ENCODE results near the gene LRBA. TPM values are rescaled to one million over a fixed set of nuclear protein-coding genes. Genes with fewer than 3 reads are reported as not detected.

The LRBA gene
- total RNA-seq, 1 experiment from 2014 or later: 14.4 TPM

- H3K9me3 ChIP-seq (replicated peaks): no peaks in the 10 kb centered on the region; the same call in 1 of the 2 replicates
- H3K36me3 ChIP-seq: no peaks in the 10 kb centered on the region
- no peaks in the 10 kb centered on the region for H3K27me3 ChIP-seq (replicated peaks)
- H3K27ac ChIP-seq: no peak overlapping the region
- H3K4me3 ChIP-seq: no peak overlapping the region
- DNase-seq (ENCODE audit: low read depth in 1 of 2, low spot score in 2 of 2): no peak
- H3K4me1 ChIP-seq (replicated peaks): peaks cover 15% of the 10 kb centered on the region; the same call in 1 of the 2 replicates
Measured at GRCh38 chr4:150342945-150343344, 672.1 kb downstream of the LRBA start.

- peak in 1 of 2 experiments; percentile 42 for DNase-seq (ENCODE audit: low read depth in 1 of 2, low spot score in 2 of 2)
- Histone ChIP-seq H3K4me3 (no peak overlapping the region), H3K4me1 (replicated peaks) (peaks cover 12% of the 10 kb centered on the region), H3K9me3 (replicated peaks) (no peaks in the 10 kb centered on the region), H3K36me3 (no peaks in the 10 kb centered on the region), H3K27me3 (replicated peaks) (no peaks in the 10 kb centered on the region), H3K27ac (no peak overlapping the region)
Measured at GRCh38 chr4:150337734-150338133, 677.4 kb downstream of the LRBA start.

DNA sequence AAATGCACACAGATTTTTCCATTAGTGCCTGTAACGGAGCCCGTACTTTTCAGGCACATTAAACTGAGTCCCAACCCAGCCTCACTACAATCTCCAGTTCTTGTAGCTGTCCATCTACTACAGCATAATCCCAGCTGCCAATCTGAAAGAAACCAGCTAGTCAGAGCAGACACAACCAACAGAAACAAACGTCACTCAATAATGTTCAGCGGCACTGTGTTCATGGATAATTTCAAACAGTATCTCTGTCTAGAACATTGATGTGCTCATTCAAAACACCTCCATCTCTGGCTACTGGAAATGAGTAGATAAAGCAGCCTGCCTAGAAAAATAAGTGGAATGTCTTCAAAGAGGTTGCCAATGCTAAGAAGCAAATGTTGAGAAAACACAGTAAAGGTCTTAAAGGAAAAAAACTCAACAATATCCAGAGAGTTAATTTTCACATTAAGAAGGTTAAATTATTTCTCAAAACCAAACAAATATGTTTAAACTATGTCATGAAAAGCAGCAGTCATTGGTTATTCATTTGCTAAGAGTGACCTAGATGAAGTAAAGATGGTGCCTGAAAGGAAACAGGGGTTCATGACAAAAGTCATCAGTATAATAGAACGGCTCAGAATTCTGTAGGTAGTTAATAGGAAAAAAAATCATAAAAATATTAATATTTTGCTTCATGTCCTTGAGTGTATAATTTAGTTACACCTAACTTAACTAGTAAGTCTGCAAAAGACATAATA, 678.2 kb downstream of the LRBA start:
- H3K4me1 ChIP-seq (replicated peaks): peaks cover 12% of the 10 kb centered on the region
- no peak overlapping the region for H3K27ac ChIP-seq
- no peak overlapping the region for H3K4me3 ChIP-seq

DNA sequence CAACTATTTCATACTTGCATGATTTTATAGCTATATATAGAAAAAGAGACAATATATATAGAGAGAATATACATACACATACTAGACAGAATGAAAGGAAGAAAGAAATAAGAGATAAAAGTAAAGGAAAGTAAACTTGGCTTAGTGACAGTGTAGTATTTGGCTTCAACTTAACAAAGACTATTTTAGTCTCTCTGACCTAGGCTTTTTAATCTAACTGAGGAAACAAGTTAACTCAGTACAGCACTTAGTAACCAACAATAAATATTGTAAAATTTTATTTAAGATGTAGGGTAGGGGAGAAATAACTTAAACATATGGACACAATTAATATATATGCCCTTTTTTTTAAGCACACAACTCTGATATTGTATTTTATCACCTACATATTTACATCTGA, 682.1 kb downstream of the LRBA start:
- no peaks in the 10 kb centered on the region for H3K36me3 ChIP-seq
- H3K27me3 ChIP-seq (replicated peaks): no peaks in the 10 kb centered on the region
- no peaks in the 10 kb centered on the region for H3K9me3 ChIP-seq (replicated peaks)
- peaks cover 7% of the 10 kb centered on the region for H3K4me1 ChIP-seq (replicated peaks)
- H3K4me3 ChIP-seq: no peak overlapping the region
- H3K27ac ChIP-seq: no peak overlapping the region
- no peak for DNase-seq (ENCODE audit: low read depth in 1 of 2, low spot score in 2 of 2)

More for the DNA sequence above, 678.2 kb downstream of the LRBA start:
- DNase-seq (ENCODE audit: low read depth in 1 of 2, low spot score in 2 of 2): no peak
- no peaks in the 10 kb centered on the region for H3K36me3 ChIP-seq
- no peaks in the 10 kb centered on the region for H3K9me3 ChIP-seq (replicated peaks)
- no peaks in the 10 kb centered on the region for H3K27me3 ChIP-seq (replicated peaks)

DNA sequence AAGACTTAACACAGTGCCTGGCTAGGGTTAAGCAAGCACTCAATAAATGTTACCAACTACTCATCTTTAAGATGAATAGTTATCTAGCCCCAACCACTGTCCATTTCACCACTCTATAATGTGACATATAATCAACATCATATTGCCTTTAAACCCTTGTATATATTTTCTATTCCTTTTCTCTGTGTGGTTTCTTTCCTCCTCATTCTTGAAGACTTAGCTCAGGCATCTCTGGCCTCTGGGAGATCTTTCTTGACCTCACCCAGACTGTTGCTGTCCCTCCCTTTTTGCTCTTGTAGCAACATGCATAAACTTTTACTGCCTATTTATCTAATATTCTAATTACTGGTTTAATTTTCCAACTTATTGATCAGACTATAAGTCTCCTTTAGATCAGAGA, 683.0 kb downstream of the LRBA start:
- H3K4me1 ChIP-seq (replicated peaks): no peaks in the 10 kb centered on the region
- no peak overlapping the region for H3K4me3 ChIP-seq
- H3K27me3 ChIP-seq (replicated peaks): no peaks in the 10 kb centered on the region
- no peak overlapping the region for H3K27ac ChIP-seq
- no peaks in the 10 kb centered on the region for H3K36me3 ChIP-seq
- H3K9me3 ChIP-seq (replicated peaks): no peaks in the 10 kb centered on the region
- DNase-seq (ENCODE audit: low read depth in 1 of 2, low spot score in 2 of 2): no peak

DNA sequence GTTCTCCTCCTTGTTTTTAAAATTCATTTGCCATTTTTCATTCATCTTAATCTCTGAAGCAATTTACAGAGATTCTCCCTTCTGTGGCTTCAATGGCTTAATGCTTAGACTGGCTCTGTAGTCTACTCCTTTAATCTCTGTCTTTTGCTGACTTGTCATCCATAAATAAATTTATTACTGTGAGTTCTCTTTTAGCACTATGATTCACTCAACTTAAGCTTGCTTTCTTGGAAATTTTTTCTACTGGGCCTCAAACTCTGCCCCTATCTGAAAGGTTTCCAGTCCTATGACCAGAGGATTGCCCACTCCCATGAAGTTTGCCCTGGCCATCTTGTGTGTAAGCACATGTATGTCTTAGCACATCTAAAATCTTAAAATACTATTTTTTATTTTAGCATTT, 685.7 kb downstream of the LRBA start:
- no peak for DNase-seq (ENCODE audit: low read depth in 1 of 2, low spot score in 2 of 2)
- Histone ChIP-seq H3K27me3 (replicated peaks) (no peaks in the 10 kb centered on the region), H3K36me3 (no peaks in the 10 kb centered on the region), H3K4me1 (replicated peaks) (no peaks in the 10 kb centered on the region), H3K9me3 (replicated peaks) (no peaks in the 10 kb centered on the region), H3K4me3 (no peak overlapping the region), H3K27ac (no peak overlapping the region)

DNA sequence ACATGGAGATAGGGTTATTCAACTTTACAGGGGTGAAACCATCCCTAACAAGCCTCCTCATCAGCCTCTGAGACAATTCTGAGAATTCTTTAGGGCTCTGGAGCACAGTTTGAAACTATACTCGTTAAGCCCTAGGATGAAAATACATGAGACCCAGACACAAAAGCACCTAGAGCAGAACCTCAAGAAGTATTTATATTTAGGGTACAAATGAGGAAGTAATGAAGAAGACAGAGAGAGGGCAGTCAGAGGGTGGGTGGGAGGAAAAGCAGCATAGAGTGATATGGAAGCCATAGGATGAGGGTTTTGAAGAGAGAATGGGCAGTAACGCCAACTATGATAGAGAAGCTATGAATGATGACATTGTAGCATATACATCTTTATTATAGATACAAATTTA, 686.6 kb downstream of the LRBA start:
- H3K9me3 ChIP-seq (replicated peaks): no peaks in the 10 kb centered on the region
- no peak overlapping the region for H3K4me3 ChIP-seq
- H3K27me3 ChIP-seq (replicated peaks): no peaks in the 10 kb centered on the region
- H3K36me3 ChIP-seq: no peaks in the 10 kb centered on the region
- no peak for DNase-seq (ENCODE audit: low read depth in 1 of 2, low spot score in 2 of 2)
- no peak overlapping the region for H3K27ac ChIP-seq
- peaks cover 1% of the 10 kb centered on the region for H3K4me1 ChIP-seq (replicated peaks)

- no peaks in the 10 kb centered on the region for H3K9me3 ChIP-seq (replicated peaks)
- no peaks in the 10 kb centered on the region for H3K36me3 ChIP-seq
- no peak overlapping the region for H3K4me3 ChIP-seq
- peaks cover 5% of the 10 kb centered on the region for H3K4me1 ChIP-seq (replicated peaks)
- no peak overlapping the region for H3K27ac ChIP-seq
- no peak for DNase-seq (ENCODE audit: low read depth in 1 of 2, low spot score in 2 of 2)
- no peaks in the 10 kb centered on the region for H3K27me3 ChIP-seq (replicated peaks)
Measured at GRCh38 chr4:150327262-150327780, 687.8 kb downstream of the LRBA start.

- H3K27ac ChIP-seq: no peak overlapping the region
- H3K36me3 ChIP-seq: no peaks in the 10 kb centered on the region
- no peaks in the 10 kb centered on the region for H3K27me3 ChIP-seq (replicated peaks)
- H3K4me3 ChIP-seq: no peak overlapping the region
- H3K4me1 ChIP-seq (replicated peaks): peaks cover 5% of the 10 kb centered on the region
- no peak for DNase-seq (ENCODE audit: low read depth in 1 of 2, low spot score in 2 of 2)
- H3K9me3 ChIP-seq (replicated peaks): no peaks in the 10 kb centered on the region
Measured at GRCh38 chr4:150325872-150326271, 689.2 kb downstream of the LRBA start.

DNA sequence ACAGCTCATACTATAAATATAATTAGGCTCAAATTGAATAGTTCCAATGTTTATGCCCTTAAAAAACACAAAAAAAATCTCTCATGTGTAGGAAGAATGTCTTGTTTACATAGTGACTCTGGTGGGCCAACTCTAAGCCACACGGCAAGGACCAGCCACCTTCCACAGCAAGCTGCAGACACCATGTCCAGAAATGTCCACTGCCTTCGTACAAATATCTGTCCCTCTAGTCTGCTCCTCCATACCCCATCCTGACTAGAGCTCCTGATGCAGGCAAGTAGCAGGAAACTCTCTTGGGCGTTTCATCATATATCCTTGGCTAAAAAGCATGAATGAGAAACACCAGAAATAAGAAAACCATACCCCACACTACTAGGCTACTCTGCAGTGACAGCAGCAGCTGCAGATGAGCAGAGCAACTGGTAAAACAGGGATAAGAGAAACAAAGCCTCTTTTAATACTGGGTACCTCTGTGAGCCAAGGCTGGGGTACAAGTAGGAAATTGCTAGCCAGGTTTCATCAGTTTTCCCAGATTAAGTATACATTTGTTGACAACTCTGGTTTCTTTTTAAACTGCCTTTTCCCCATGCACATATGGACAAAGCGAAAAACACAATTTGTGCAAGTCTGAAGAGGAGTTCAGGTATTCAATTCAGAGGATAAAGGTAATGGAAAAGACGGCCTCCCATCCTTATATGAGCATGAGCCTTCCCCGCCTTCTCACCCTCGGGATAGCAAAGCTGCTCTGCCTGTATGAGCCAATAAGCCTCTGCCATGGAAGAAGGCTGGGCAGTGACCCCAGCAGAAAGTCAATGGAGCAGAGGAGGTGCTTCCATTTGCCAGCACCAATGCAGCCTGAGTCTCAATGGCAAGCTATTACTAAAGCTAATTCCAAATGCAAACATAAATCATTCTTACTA, 691.4 kb downstream of the LRBA start:
- Histone ChIP-seq H3K4me3 (no peak overlapping the region), H3K36me3 (no peaks in the 10 kb centered on the region), H3K27ac (no peak overlapping the region), H3K27me3 (replicated peaks) (no peaks in the 10 kb centered on the region), H3K9me3 (replicated peaks) (no peaks in the 10 kb centered on the region), H3K4me1 (replicated peaks) (peaks cover 10% of the 10 kb centered on the region)
- no peak for DNase-seq (ENCODE audit: low read depth in 1 of 2, low spot score in 2 of 2)

GRCh38 chr4:150322646-150323045, 692.4 kb downstream of the LRBA start:
- no peak overlapping the region for H3K4me3 ChIP-seq
- H3K27ac ChIP-seq: no peak overlapping the region
- H3K36me3 ChIP-seq: no peaks in the 10 kb centered on the region
- H3K4me1 ChIP-seq (replicated peaks): peaks cover 12% of the 10 kb centered on the region
- H3K27me3 ChIP-seq (replicated peaks): no peaks in the 10 kb centered on the region
- no peak for DNase-seq (ENCODE audit: low read depth in 1 of 2, low spot score in 2 of 2)
- H3K9me3 ChIP-seq (replicated peaks): no peaks in the 10 kb centered on the region

DNA sequence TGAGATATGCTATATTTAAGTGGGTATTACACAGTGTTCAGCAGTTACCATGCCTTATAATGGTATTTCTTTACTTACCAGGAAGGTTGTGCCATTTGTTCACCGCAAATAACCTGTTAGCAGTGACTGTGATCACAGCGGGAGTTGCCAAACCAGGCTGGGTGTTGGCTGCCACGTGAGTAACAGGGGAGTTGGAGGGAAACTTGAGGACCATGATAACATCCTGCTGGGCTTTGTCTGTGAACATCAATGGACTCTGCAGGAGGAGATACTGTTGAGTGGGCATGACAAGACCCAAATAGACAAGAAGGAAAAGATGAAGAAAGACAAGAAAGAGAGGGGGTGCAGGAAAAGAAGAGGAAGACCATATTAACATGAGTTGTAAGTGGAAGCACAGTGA, 694.0 kb downstream of the LRBA start:
- Histone ChIP-seq H3K9me3 (replicated peaks) (no peaks in the 10 kb centered on the region), H3K27me3 (replicated peaks) (no peaks in the 10 kb centered on the region), H3K36me3 (no peaks in the 10 kb centered on the region), H3K4me1 (replicated peaks) (peaks cover 12% of the 10 kb centered on the region), H3K27ac (no peak overlapping the region), H3K4me3 (no peak overlapping the region)
- no peak for DNase-seq (ENCODE audit: low read depth in 1 of 2, low spot score in 2 of 2)

DNA sequence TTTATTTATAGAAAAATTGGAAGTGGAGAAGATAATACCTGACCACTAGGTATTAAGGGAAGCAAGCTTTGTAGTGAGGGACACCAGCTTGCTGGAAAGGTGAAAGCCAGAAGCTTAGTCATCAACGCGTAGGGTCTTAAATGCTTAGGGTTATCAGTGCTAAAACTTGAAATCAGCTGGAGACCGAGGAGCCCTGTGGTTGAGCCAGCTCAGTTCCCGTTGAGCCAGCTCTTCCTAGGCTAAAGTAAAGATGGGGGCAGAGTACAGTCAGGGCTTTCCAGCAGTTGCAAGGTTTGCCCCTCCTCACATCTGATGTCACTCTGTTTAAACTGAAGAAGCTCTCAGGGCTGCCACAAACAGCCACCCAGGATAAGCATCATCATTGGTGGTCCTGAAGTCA, 696.1 kb downstream of the LRBA start:
- Histone ChIP-seq H3K9me3 (replicated peaks) (no peaks in the 10 kb centered on the region), H3K36me3 (no peaks in the 10 kb centered on the region), H3K4me3 (no peak overlapping the region), H3K27me3 (replicated peaks) (no peaks in the 10 kb centered on the region), H3K4me1 (replicated peaks) (peaks cover 12% of the 10 kb centered on the region), H3K27ac (no peak overlapping the region)
- DNase-seq (ENCODE audit: low read depth in 1 of 2, low spot score in 2 of 2): peak in 1 of 2 experiments; percentile 37

DNA sequence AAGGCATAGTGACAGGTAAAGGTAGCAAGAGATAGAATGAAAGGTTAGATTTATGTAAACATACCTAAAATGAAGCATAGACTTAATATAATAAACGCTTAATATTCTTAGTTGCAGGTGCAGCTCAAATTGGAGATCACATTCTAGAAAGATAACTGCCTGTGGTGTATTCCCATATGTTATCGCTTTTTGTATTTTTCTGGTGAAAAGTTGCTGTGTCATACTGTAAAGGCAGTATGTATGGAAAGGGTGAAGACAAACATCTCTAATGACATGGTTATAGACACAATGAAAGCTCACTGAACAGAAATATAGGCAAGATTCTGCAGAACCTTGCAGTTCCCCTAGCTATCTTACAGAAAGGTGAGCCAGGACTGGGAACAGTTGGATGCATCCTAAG, 696.6 kb downstream of the LRBA start:
- H3K4me3 ChIP-seq: no peak overlapping the region
- H3K4me1 ChIP-seq (replicated peaks): peaks cover 11% of the 10 kb centered on the region
- H3K9me3 ChIP-seq (replicated peaks): no peaks in the 10 kb centered on the region
- H3K36me3 ChIP-seq: no peaks in the 10 kb centered on the region
- H3K27me3 ChIP-seq (replicated peaks): no peaks in the 10 kb centered on the region
- DNase-seq (ENCODE audit: low read depth in 1 of 2, low spot score in 2 of 2): no peak
- no peak overlapping the region for H3K27ac ChIP-seq
